Measurements from ENCODE around the gene CALCOCO1.

The CALCOCO1 gene

DNA sequence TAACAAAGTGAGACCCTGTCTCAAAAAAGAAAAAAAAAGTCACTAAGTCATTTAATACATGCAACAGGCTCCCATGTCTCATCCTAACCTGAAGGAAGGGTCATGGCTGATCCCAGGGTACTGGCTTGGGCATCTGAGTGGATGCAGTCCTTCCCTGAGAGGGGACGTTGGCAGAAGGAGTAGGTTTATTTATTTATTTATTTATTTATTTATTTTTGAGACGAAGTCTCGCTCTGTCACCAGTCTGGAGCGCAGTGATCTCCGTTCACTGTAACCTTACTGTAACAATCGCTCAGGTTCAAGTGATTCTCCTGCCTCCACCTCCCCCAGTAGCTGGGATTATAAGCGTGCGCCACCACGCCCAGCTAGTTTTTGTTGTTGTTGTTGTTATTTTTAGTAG, 7.2 kb upstream of the CALCOCO1 start:
- FAIRE-seq = no peak
- no peak for DNase-seq (ENCODE audit: insufficient read length, low spot score)

DNA sequence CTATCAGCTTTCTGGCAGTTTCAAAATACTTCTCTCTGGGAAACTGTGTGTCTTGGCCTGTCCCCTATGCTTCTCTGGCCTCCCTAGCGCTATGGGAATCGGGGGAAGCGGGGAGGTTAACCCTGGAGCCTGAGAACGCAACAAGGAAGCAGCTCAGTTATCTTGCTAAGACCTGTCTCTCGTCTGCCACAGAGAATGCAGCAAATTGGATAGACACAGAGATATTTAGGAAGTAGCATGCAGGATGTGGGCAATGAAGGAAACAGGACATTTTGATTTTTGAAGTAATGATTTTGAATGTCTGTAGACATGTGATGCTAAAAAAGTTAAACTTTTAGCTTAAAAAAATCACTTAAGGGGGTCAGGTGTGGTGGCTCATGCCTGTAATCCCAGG, 6.6 kb upstream of the CALCOCO1 start:
- DNase-seq (ENCODE audit: insufficient read length, low spot score) (no peak), FAIRE-seq (no peak)
- TF ChIP-seq, protein P1, sequence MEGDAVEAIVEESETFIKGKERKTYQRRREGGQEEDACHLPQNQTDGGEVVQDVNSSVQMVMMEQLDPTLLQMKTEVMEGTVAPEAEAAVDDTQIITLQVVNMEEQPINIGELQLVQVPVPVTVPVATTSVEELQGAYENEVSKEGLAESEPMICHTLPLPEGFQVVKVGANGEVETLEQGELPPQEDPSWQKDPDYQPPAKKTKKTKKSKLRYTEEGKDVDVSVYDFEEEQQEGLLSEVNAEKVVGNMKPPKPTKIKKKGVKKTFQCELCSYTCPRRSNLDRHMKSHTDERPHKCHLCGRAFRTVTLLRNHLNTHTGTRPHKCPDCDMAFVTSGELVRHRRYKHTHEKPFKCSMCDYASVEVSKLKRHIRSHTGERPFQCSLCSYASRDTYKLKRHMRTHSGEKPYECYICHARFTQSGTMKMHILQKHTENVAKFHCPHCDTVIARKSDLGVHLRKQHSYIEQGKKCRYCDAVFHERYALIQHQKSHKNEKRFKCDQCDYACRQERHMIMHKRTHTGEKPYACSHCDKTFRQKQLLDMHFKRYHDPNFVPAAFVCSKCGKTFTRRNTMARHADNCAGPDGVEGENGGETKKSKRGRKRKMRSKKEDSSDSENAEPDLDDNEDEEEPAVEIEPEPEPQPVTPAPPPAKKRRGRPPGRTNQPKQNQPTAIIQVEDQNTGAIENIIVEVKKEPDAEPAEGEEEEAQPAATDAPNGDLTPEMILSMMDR (IDR thresholded peaks at IDR 0.05; ENCODE audit: insufficient read depth, missing control alignments) = no peak

More for the DNA sequence above, 7.2 kb upstream of the CALCOCO1 start:
- TF ChIP-seq, protein P1 (IDR thresholded peaks at IDR 0.05; ENCODE audit: insufficient read depth, missing control alignments) = no peak

- FAIRE-seq = no peak
- TF ChIP-seq, protein P1 (IDR thresholded peaks at IDR 0.05; ENCODE audit: insufficient read depth, missing control alignments) = no peak
- no peak for DNase-seq (ENCODE audit: insufficient read length, low spot score)
Measured at GRCh38 chr12:53733051-53733806, 6.0 kb upstream of the CALCOCO1 start.

DNA sequence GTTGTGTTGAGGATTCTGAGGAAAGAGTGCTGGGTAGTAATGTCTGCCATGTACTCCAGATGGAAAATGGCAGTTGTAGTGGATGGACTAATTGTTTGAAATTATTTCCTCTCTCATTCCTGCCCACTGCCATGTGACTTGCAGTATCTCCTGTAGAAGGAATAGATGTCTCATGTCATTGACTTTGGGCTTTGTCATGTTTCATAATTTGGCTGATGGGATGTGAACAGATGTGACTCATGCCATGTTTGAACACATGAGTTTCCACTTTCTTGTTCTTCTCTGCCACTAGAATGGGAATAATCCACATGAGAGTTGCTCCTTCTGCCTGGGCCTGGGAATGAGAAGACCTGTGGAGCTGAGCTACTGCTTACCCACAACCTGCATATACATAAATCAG, 2.4 kb upstream of the CALCOCO1 start:
- DNase-seq (ENCODE audit: insufficient read length, low spot score) = no peak
- TF ChIP-seq, protein P1 (IDR thresholded peaks at IDR 0.05; ENCODE audit: insufficient read depth, missing control alignments) = no peak
- no peak for FAIRE-seq

DNA sequence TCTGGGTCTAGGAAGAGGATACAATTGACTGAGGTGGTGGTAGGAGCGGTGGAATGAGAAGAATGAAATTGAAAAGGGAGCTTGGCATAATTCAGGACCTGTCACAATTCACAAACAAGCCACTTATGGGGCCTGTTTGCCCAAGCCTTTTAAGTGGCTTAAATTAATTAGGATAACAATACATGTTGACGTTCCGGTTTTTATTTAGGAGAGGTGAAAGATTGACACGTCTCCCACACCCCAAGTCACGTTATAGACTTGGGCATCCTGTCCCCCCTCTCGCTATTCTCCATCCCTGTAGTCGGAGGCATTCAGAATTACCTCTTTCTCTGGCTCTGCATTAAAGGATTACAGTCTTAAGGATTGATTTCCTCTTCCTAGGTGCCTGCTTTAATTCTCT, 954 bp upstream of the CALCOCO1 start:
- DNase-seq (ENCODE audit: insufficient read length, low spot score) = no peak
- TF ChIP-seq, protein P1 (IDR thresholded peaks at IDR 0.05; ENCODE audit: insufficient read depth, missing control alignments) = no peak
- no peak for FAIRE-seq

DNA sequence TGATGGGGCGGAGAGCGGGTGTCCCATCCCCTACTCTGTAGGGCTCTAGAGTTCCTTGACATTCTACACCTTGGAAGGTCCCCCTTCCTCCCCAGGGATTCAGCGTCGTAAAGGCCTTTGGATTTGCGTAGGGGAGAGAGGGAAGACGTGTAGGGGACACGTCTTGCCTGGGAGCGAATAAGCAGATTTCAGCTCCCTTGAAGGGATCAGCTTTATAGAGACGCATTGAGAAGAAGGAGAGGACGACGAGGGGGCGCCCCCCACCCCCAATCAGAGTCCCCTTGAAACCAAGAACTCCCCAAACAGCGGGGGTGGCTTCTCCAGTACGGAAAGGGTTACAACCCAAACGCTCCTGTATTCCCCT, 324 bp downstream of the CALCOCO1 start:
- DNase-seq (ENCODE audit: insufficient read length, low spot score) (no peak), FAIRE-seq (no peak)
- TF ChIP-seq, protein P1 (IDR thresholded peaks at IDR 0.05; ENCODE audit: insufficient read depth, missing control alignments) = no peak

DNA sequence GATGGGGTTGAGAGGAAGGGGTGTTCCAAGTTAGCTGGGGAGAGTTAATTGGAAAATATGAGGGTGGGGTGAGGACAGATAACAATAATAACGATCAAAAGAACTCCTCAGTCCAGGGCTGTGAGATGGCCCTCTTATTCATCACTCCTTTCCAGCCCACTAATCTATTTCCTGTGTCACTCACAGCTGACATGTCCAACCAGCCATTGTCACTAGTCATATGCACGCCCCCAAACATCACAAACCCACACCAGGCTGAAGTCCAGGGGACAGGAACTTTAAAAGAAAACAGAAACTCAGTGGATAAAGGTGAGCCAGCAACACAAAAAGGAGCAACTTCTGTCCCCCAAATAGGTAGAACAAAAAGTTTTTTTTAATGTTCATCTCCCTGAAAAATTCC, 911 bp downstream of the CALCOCO1 start:
- FAIRE-seq = no peak
- no peak for DNase-seq (ENCODE audit: insufficient read length, low spot score)
- TF ChIP-seq, protein P1 (IDR thresholded peaks at IDR 0.05; ENCODE audit: insufficient read depth, missing control alignments) = no peak

All from D721Med (cell line).